Astrocyte of the cerebellum (primary cell): ENCODE data around the gene THAP4.

ENCODE experiments used
- DNase-seq: peaks from one replicate; pipeline ENCODE4 v3.0.0-alpha.2; 2011; ENCODE audit warnings: low read depth
- H3K4me3 ChIP-seq: 2 replicates; pipeline ENCODE4 v1.5.1; 2011; ENCODE audit warnings: mild to moderate bottlenecking, low read depth, low read length, moderate library complexity
- in situ Hi-C: cut with HindIII; loops from 2 replicates; pipeline ENCODE4 v1.10.0; 2017; ENCODE audit warnings: low sequenced_read_pairs
- TF ChIP-seq, protein P1 (sequence below): IDR thresholded peaks from 2 replicates; pipeline ENCODE4 v1.5.1; 2012; ENCODE audit warnings: low read length, low read depth, moderate library complexity, mild to moderate bottlenecking; ENCODE audit errors: missing control alignments

Gene THAP4

GRCh38 chr2:241678307-241678706 lies 41.3 kb upstream of the THAP4 start:
- TF ChIP-seq, protein P1, sequence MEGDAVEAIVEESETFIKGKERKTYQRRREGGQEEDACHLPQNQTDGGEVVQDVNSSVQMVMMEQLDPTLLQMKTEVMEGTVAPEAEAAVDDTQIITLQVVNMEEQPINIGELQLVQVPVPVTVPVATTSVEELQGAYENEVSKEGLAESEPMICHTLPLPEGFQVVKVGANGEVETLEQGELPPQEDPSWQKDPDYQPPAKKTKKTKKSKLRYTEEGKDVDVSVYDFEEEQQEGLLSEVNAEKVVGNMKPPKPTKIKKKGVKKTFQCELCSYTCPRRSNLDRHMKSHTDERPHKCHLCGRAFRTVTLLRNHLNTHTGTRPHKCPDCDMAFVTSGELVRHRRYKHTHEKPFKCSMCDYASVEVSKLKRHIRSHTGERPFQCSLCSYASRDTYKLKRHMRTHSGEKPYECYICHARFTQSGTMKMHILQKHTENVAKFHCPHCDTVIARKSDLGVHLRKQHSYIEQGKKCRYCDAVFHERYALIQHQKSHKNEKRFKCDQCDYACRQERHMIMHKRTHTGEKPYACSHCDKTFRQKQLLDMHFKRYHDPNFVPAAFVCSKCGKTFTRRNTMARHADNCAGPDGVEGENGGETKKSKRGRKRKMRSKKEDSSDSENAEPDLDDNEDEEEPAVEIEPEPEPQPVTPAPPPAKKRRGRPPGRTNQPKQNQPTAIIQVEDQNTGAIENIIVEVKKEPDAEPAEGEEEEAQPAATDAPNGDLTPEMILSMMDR: no peak
- no peak overlapping the region for H3K4me3 ChIP-seq
- in situ Hi-C loops: loop anchor here (10.0 kb wide), 1 partner anchor 46 kb away; no protein-coding TSS in a partner anchor
- DNase-seq: no peak

GRCh38 chr2:241677392-241677791 lies 40.4 kb upstream of the THAP4 start:
- TF ChIP-seq, protein P1: no peak
- no peak for DNase-seq
- in situ Hi-C loops: loop anchor here (10.0 kb wide), 1 partner anchor 47 kb away; no protein-coding TSS in a partner anchor
- no peak overlapping the region for H3K4me3 ChIP-seq

- no peak overlapping the region for H3K4me3 ChIP-seq
- TF ChIP-seq, protein P1: no peak
- in situ Hi-C loops: loop anchor here (10.0 kb wide), 1 partner anchor 48 kb away; no protein-coding TSS in a partner anchor
- DNase-seq: no peak
Observed at GRCh38 chr2:241676665-241677064, 39.7 kb upstream of the THAP4 start.

DNA sequence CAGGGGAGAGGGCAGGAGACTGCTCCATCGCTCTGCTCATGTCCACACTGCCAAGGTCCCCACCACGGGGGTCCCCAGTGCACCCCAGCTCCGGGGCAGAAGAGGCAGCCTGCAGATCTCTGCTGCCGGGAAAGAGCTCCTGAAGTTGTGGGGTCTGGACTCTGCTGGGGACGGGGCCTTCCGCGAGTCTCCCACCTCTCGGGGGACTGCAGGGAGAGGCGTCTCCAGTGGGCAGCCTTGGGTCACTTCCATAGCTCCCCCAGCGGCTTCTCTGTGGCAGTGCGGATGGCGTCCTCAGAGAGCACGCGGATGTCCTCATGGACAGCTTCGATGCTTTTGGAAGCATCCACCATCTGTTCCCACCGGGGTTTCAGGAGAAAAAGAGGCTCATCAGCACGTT lies 38.9 kb upstream of the THAP4 start:
- DNase-seq: no peak
- no peak overlapping the region for H3K4me3 ChIP-seq
- in situ Hi-C loops: loop anchor here (10.0 kb wide), 1 partner anchor 49 kb away; no protein-coding TSS in a partner anchor
- TF ChIP-seq, protein P1: no peak

DNA sequence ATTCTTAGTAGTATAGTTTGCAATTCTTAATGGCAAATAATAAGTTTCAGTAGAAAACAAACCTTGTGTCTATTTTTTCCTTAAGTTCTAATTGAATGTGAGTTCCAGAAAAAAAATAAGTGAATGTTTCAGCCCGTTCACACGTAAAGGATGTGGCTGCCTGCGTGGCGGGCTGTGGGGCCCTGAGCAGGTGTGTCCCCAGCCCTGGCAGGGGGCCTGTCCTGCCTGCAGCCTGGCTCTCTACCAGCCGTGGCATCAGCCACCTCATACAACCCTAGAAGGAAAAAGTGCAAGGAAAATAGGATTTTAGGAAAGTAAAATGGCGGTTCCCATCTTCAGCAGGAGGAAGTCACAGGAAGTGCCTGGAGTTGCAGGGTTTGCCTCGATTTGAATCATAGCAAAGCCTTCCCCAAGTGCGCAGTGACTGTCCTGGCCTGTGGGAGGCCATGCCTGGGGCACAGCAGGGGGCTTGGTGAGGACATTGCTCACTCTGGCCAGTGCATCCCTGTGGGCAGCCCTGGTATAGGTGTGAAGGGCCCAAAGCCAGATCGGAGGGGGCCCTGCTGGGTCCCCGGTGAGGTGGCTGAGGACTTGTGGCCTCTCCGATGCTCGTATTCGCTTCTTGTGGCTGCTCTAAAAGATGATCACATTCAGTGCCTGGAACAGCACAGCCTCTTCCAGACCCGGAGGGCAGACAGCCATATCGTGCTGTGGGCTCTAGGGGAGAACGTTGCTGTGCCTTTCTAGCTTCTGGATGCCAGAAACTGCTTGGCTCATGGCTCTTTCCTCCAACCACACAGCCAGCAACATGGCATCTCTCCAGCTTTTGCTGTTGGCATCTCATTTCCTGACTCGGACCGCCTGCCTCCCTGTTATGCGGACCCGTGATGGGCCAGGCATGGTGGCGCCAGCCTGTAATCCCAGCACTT lies 37.1 kb upstream of the THAP4 start:
- DNase-seq: peak; percentile 50
- no peak overlapping the region for H3K4me3 ChIP-seq
- in situ Hi-C loops: loop anchor here (10.0 kb wide), 1 partner anchor 51 kb away; no protein-coding TSS in a partner anchor
- TF ChIP-seq, protein P1: no peak

DNA sequence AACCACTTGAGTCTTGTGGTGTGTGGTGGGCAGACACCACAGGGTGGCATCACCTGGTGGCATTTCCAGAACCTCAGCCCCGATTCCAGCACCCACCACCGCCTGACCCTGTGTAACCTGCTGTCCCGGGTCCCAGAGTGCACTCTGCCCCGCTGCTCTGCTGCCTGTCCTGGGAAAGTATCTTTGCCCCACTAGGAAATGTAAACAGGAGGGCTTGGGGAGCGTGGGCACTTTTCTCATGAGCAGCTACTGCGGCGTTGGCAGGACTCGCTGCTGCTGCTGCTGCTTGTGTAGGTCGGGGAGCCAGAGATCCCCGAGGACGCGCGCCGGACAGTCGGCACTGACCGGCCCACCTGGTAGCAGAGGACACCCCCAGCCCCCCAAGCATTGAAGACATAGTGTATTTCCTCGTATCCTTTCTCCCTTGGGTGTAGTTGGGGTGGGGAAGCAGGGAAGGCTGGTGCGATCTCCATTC lies 36.3 kb upstream of the THAP4 start:
- H3K4me3 ChIP-seq: no peak overlapping the region
- TF ChIP-seq, protein P1: no peak
- no peak for DNase-seq
- in situ Hi-C loops: loop anchor here (10.0 kb wide), 1 partner anchor 52 kb away; no protein-coding TSS in a partner anchor
